PC-3 (cell line): ENCODE data around the gene C1QL3. TPM values are rescaled to one million over a fixed set of nuclear protein-coding genes. Genes with fewer than 3 reads are reported as not detected.

ENCODE experiments used
- ATAC-seq: fragments of 200-7000 bp; cut with Tn5 transposase; 2 replicates; pipeline ENCODE4 v1.9.1; 2020; ENCODE audit warnings: mild to moderate bottlenecking, moderate library complexity
- BruUV-seq: library from RNA; stranded (reverse); fragments of 400-500 nt; replicated peaks from 2 replicates; lab custom pipeline; 2021; lab: Mats Ljungman, UMichigan
- CTCF ChIA-PET: fragments of 300-600 bp; sonication (Branson Sonifier 250); formaldehyde crosslinking; loops from one replicate; lab custom pipeline; 2022; ENCODE audit warnings: antibody characterized with exemption; lab: Charles Lee
- POLR2A ChIA-PET: fragments of 300-600 bp; sonication (Branson Sonifier 250); formaldehyde crosslinking; loops from one replicate; lab custom pipeline; 2022; ENCODE audit warnings: antibody characterized with exemption; ENCODE audit not compliant: unreplicated experiment; lab: Charles Lee
- DNase-seq: peaks from one replicate; pipeline ENCODE4 v3.0.0-alpha.2; 2015
- H2AFZ ChIP-seq: fragments of 300-600 bp; sonication (generic); 2 replicates; pipeline ENCODE4 v1.6.0; 2016; ENCODE audit warnings: antibody characterized with exemption, low read length
- H3F3A ChIP-seq: fragments of 300-600 bp; sonication (generic); one replicate; pipeline ENCODE4 v1.6.0; 2017; ENCODE audit warnings: antibody characterized with exemption, low read length, control low read depth, mild to moderate bottlenecking; ENCODE audit not compliant: unreplicated experiment
- H3K27ac ChIP-seq: fragments of 300-600 bp; sonication (generic); 2 replicates; pipeline ENCODE4 v1.5.1; 2016; ENCODE audit warnings: mild to moderate bottlenecking, low read length
- H3K27me3 ChIP-seq: fragments of 300-600 bp; sonication (generic); 2 replicates; pipeline ENCODE4 v1.6.1; 2016; ENCODE audit warnings: low read length, mixed read lengths
- H3K36me3 ChIP-seq: fragments of 300-600 bp; sonication (generic); 2 replicates; pipeline ENCODE4 v1.6.1; 2016; ENCODE audit warnings: low read depth, mixed run types, low read length, mixed read lengths
- H3K4me1 ChIP-seq: fragments of 300-600 bp; sonication (generic); 2 replicates; pipeline ENCODE4 v1.5.1; 2016; ENCODE audit warnings: low read length; ENCODE audit not compliant: insufficient read depth
- H3K4me2 ChIP-seq: fragments of 300-600 bp; sonication (generic); 2 replicates; pipeline ENCODE4 v1.6.0; 2016; ENCODE audit warnings: low read length
- H3K4me3 ChIP-seq: fragments of 300-600 bp; sonication (generic); 2 replicates; pipeline ENCODE4 v1.5.1; 2016; ENCODE audit warnings: mild to moderate bottlenecking, low read length, mixed read lengths
- H3K79me2 ChIP-seq: fragments of 300-600 bp; sonication (generic); 2 replicates; pipeline ENCODE4 v1.6.1; 2017; ENCODE audit warnings: low read length, mixed read lengths
- H3K9ac ChIP-seq: fragments of 300-600 bp; sonication (generic); 2 replicates; pipeline ENCODE4 v1.6.0; 2016; ENCODE audit warnings: mild to moderate bottlenecking, low read length
- H3K9me2 ChIP-seq: fragments of 300-600 bp; sonication (generic); replicated peaks from 2 replicates; pipeline ENCODE4 v1.6.1; 2016; ENCODE audit warnings: mixed run types, low read length, mixed read lengths
- H3K9me3 ChIP-seq: fragments of 300-600 bp; sonication (generic); 2 replicates; pipeline ENCODE4 v1.6.1; 2016; ENCODE audit warnings: low read length, mixed read lengths
- H4K20me1 ChIP-seq: fragments of 300-600 bp; sonication (generic); 2 replicates; pipeline ENCODE4 v1.6.1; 2016; ENCODE audit warnings: low read length, mixed read lengths
- CTCF ChIP-seq: fragments of 300-600 bp; sonication (generic); conservative IDR thresholded peaks from 2 replicates; pipeline ENCODE4 v1.5.1; 2017; ENCODE audit warnings: antibody characterized with exemption, low read depth, mild to moderate bottlenecking, low read length
- EZH2 ChIP-seq: fragments of 300-600 bp; sonication (generic); IDR thresholded peaks from one replicate; pipeline ENCODE4 v1.6.1; 2017; ENCODE audit warnings: antibody characterized with exemption, mild to moderate bottlenecking, low read length; ENCODE audit not compliant: unreplicated experiment
- EZH2phosphoT487 ChIP-seq: fragments of 300-600 bp; sonication (generic); IDR thresholded peaks from 2 replicates; pipeline ENCODE4 v1.6.1; 2018; ENCODE audit warnings: mild to moderate bottlenecking, antibody characterized with exemption, low read length, borderline replicate concordance
- intact Hi-C: fragments of 100-400 bp; cut with micrococcal nuclease; formaldehyde crosslinking; loops from 2 replicates; pipeline ENCODE4 v1.9.0; 2023
- total RNA-seq: library from RNA; depleted of rRNA; stranded (reverse); fragments of >200 nt; gene quantifications from 2 replicates; pipeline ENCODE4 v1.2.3, GENCODE V29; 2014

The C1QL3 gene
- total RNA-seq, 1 experiment from 2014 or later: not detected

GRCh38 chr10:16519908-16520861, 1.5 kb downstream of the C1QL3 start:
- no peaks in the 10 kb centered on the region for H3K36me3 ChIP-seq
- DNase-seq (no peak), ATAC-seq (no peak; the same call in 1 of the 2 replicates)
- no TSS peak for BruUV-seq
- H3K27me3 ChIP-seq: peaks cover 6% of the 10 kb centered on the region; the same call in 1 of the 2 replicates
- H3K9me3 ChIP-seq: no peaks in the 10 kb centered on the region
- intact Hi-C loops: loop anchor here (10.0 kb wide), 1 partner anchor 615 kb away; no protein-coding TSS in a partner anchor
- CTCF ChIA-PET: interaction anchor here (0.7 kb wide), 1 partner anchor 655 kb away, joined by 3 read pairs; no protein-coding TSS in a partner anchor
- no peaks in the 10 kb centered on the region for H3K79me2 ChIP-seq
- no peak overlapping the region for H2AFZ ChIP-seq
- POLR2A ChIA-PET: no interaction called here
- H4K20me1 ChIP-seq: no peaks in the 10 kb centered on the region
- H3K4me2 ChIP-seq: 0 out of 2 replicates have a peak overlapping the region, but pooled peaks have one; percentile 76
- no peak overlapping the region for H3K27ac ChIP-seq
- H3K9me2 ChIP-seq: no peaks in the 10 kb centered on the region
- TF ChIP-seq EZH2 (no peak), CTCF (no peak), EZH2phosphoT487 (no peak)
- no peaks in the 10 kb centered on the region for H3F3A ChIP-seq
- no peak overlapping the region for H3K4me3 ChIP-seq
- H3K4me1 ChIP-seq: no peaks in the 10 kb centered on the region
- no peak overlapping the region for H3K9ac ChIP-seq

GRCh38 chr10:16519250-16519907, 2.3 kb downstream of the C1QL3 start:
- DNase-seq (no peak), ATAC-seq (no peak)
- no peaks in the 10 kb centered on the region for H3K9me3 ChIP-seq
- no peaks in the 10 kb centered on the region for H4K20me1 ChIP-seq
- no peaks in the 10 kb centered on the region for H3F3A ChIP-seq
- no peaks in the 10 kb centered on the region for H3K79me2 ChIP-seq
- intact Hi-C loops: loop anchor here (10.0 kb wide), 1 partner anchor 615 kb away; no protein-coding TSS in a partner anchor
- no peak overlapping the region for H3K9ac ChIP-seq
- ChIA-PET CTCF (no interaction called here), POLR2A (no interaction called here)
- H3K4me2 ChIP-seq: no peak overlapping the region
- H3K4me3 ChIP-seq: no peak overlapping the region
- H3K36me3 ChIP-seq: no peaks in the 10 kb centered on the region
- H3K27ac ChIP-seq: no peak overlapping the region
- no peaks in the 10 kb centered on the region for H3K4me1 ChIP-seq
- peaks cover 6% of the 10 kb centered on the region; the same call in 1 of the 2 replicates for H3K27me3 ChIP-seq
- H2AFZ ChIP-seq: no peak overlapping the region
- H3K9me2 ChIP-seq: no peaks in the 10 kb centered on the region
- TF ChIP-seq EZH2 (no peak), CTCF (no peak), EZH2phosphoT487 (no peak)
- BruUV-seq: no TSS peak
